K562 (cell line): Measurements from ENCODE around the gene LRRC47. TPM values are rescaled to one million over a fixed set of nuclear protein-coding genes. Genes with fewer than 3 reads are reported as not detected.
A peak's percentile ranks its signal among the peaks of the same experiment; 100 is the strongest.

ENCODE experiments used
- ATF7 ChIP-seq: fragments of 450-650 bp; IDR thresholded peaks from 2 replicates; pipeline ENCODE4 v1.7.1; 2014; ENCODE audit warnings: mild to moderate bottlenecking, moderate library complexity
- BRD4 ChIP-seq: fragments of 200-600 bp; sonication (generic); IDR thresholded peaks from 2 replicates; pipeline ENCODE4 v1.6.1; 2017; ENCODE audit warnings: inconsistent platforms
- CREBBP ChIP-seq: IDR thresholded peaks from one replicate; pipeline ENCODE4 v1.6.1; 2012; ENCODE audit warnings: low read depth, mild to moderate bottlenecking, control low read depth, inconsistent platforms, low read length
- GATA2 ChIP-seq: sonication (generic); formaldehyde crosslinking; IDR thresholded peaks from 2 replicates; pipeline ENCODE4 v1.4.0; 2020; ENCODE audit warnings: mild to moderate bottlenecking, missing genetic modification reagents
- HCFC1 ChIP-seq: IDR thresholded peaks from 2 replicates; pipeline ENCODE4 v1.6.1; 2012; ENCODE audit warnings: low read depth, low read length, improper control_type of control experiment
- KLF13 ChIP-seq: fragments of 450-650 bp; IDR thresholded peaks from 2 replicates; pipeline ENCODE4 v1.6.1; 2016; ENCODE audit warnings: missing genetic modification characterization, low read depth, mild to moderate bottlenecking, missing compliant biosample characterization, moderate library complexity, borderline replicate concordance
- MAFG ChIP-seq: fragments of 450-650 bp; conservative IDR thresholded peaks from 2 replicates; pipeline ENCODE4 v1.6.1; 2016; ENCODE audit warnings: missing genetic modification characterization, missing compliant biosample characterization
- MIER1 ChIP-seq: fragments of 450-650 bp; IDR thresholded peaks from 2 replicates; pipeline ENCODE4 v1.6.1; 2016; ENCODE audit warnings: antibody characterized with exemption, mild to moderate bottlenecking, low read depth
- NRF1 ChIP-seq, 2 experiments: fragments of 450-650 bp; IDR thresholded peaks in 1 of 2; conservative IDR thresholded peaks in 1 of 2; 2 replicates each; pipeline ENCODE4 v1.6.1; 2014; ENCODE audit warnings: mild to moderate bottlenecking in 2 of 2
- POLR3A ChIP-seq: IDR thresholded peaks from 2 replicates; pipeline ENCODE4 v1.6.1; 2011; ENCODE audit warnings: borderline replicate concordance, mild to moderate bottlenecking, moderate library complexity; ENCODE audit not compliant: insufficient read length, insufficient read depth; ENCODE audit errors: extremely low read depth
- SIRT6 ChIP-seq: IDR thresholded peaks from one replicate; pipeline ENCODE4 v1.6.1; 2012; ENCODE audit warnings: low read depth, mild to moderate bottlenecking, control low read depth, inconsistent platforms, low read length, moderate library complexity
- SMARCB1 ChIP-seq: IDR thresholded peaks from 2 replicates; pipeline ENCODE4 v1.6.1; 2011; ENCODE audit warnings: improper control_type of control experiment, low read depth; ENCODE audit not compliant: insufficient read length
- SP1 ChIP-seq: sonication (generic); formaldehyde crosslinking; IDR thresholded peaks from 2 replicates; pipeline ENCODE4 v1.8.1; 2022; ENCODE audit warnings: mild to moderate bottlenecking, missing genetic modification reagents
- TAF9B ChIP-seq: fragments of 450-650 bp; IDR thresholded peaks from 2 replicates; pipeline ENCODE4 v1.6.1; 2018; ENCODE audit warnings: mild to moderate bottlenecking; ENCODE audit not compliant: partially characterized antibody
- ZFPM2 ChIP-seq: fragments of 250-450 bp; sonication (Bioruptor Pico); IDR thresholded peaks from 2 replicates; pipeline ENCODE4 v1.5.1; 2022; ENCODE audit warnings: mild to moderate bottlenecking
- ZNF431 ChIP-seq: sonication (generic); formaldehyde crosslinking; IDR thresholded peaks from 2 replicates; pipeline ENCODE4 v1.8.0; 2022; ENCODE audit warnings: mild to moderate bottlenecking, missing genetic modification reagents
- ZNF511 ChIP-seq: sonication (generic); formaldehyde crosslinking; IDR thresholded peaks from 2 replicates; pipeline ENCODE4 v1.8.0; 2022; ENCODE audit warnings: mild to moderate bottlenecking, missing genetic modification reagents
- polyA plus RNA-seq, 8 experiments: library from polyadenylated mRNA; depleted of rRNA in 4 of 8; stranded (reverse) in 5 of 8; unstranded in 3 of 8; fragments of >200 nt; fragmentation: Nextera tagmentation in 2 of 8; fragmentation: Illumina TruSeq in 1 of 8; extraction: Ambion mirVana in 2 of 8; extraction: Trizol in 1 of 8; gene quantifications; 2 replicates each; pipeline versions ENCODE4 v1.2.1 to v1.2.3, GENCODE V29; 2011 to 2014; ENCODE audit warnings: inconsistent platforms in 1 of 8, missing spikeins in 1 of 8
- total RNA-seq, 7 experiments: library from RNA; depleted of rRNA in 6 of 7; stranded (reverse); fragments of >200 nt in 6 of 7; fragmentation: Illumina TruSeq in 2 of 7; extraction: Trizol in 2 of 7; gene quantifications; 2 replicates each; pipeline versions ENCODE4 v1.2.1 to v1.2.3, GENCODE V29; 2011 to 2021; ENCODE audit warnings: low replicate concordance in 1 of 7
- TF ChIP-seq, protein P1 (sequence below): sonication (generic); formaldehyde crosslinking; IDR thresholded peaks from 2 replicates; pipeline ENCODE4 v1.8.0; 2022; ENCODE audit warnings: missing genetic modification reagents, mild to moderate bottlenecking, borderline replicate concordance
- TF ChIP-seq, protein P2 (sequence below): sonication (generic); formaldehyde crosslinking; IDR thresholded peaks from 2 replicates; pipeline ENCODE4 v1.8.0; 2023; ENCODE audit warnings: mild to moderate bottlenecking, missing genetic modification reagents
- TF ChIP-seq, protein P3 (sequence below): fragments of 450-650 bp; IDR thresholded peaks from 2 replicates; pipeline ENCODE4 v1.7.1; 2018; ENCODE audit warnings: mild to moderate bottlenecking, low read depth; ENCODE audit not compliant: partially characterized antibody

LRRC47 gene
- total and polyA plus RNA-seq, 9 of the 15 experiments (the other 6 are each of a cell fraction or from before 2014, with no cell fraction given): 4.6 to 68.0 (median 35.9) TPM

- TF ChIP-seq, protein P1, sequence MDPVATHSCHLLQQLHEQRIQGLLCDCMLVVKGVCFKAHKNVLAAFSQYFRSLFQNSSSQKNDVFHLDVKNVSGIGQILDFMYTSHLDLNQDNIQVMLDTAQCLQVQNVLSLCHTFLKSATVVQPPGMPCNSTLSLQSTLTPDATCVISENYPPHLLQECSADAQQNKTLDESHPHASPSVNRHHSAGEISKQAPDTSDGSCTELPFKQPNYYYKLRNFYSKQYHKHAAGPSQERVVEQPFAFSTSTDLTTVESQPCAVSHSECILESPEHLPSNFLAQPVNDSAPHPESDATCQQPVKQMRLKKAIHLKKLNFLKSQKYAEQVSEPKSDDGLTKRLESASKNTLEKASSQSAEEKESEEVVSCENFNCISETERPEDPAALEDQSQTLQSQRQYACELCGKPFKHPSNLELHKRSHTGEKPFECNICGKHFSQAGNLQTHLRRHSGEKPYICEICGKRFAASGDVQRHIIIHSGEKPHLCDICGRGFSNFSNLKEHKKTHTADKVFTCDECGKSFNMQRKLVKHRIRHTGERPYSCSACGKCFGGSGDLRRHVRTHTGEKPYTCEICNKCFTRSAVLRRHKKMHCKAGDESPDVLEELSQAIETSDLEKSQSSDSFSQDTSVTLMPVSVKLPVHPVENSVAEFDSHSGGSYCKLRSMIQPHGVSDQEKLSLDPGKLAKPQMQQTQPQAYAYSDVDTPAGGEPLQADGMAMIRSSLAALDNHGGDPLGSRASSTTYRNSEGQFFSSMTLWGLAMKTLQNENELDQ (CRISPR knock-in tag): no peak
- TF ChIP-seq GATA2 (peak; percentile 94), NRF1 (conservative IDR thresholded peaks at IDR 0.05 in 1 of 2, IDR thresholded peaks at IDR 0.05 in 1 of 2) (no peak), SMARCB1 (no peak), ATF7 (0 out of 2 replicates have a peak, but pooled peaks have one; percentile 45), MIER1 (no peak; the same call in 1 of the 2 replicates), TAF9B (no peak), HCFC1 (no peak), POLR3A (no peak), SIRT6 (no peak), SP1 (CRISPR knock-in tag) (peak; percentile 49; the same call in 1 of the 2 replicates), BRD4 (no peak), ZNF431 (CRISPR knock-in tag) (peak; percentile 34; the same call in 1 of the 2 replicates), ZNF511 (no peak), CREBBP (no peak), MAFG (tag) (no peak), KLF13 (tag) (no peak), ZFPM2 (CRISPR knock-in tag) (no peak)
- TF ChIP-seq, protein P2, sequence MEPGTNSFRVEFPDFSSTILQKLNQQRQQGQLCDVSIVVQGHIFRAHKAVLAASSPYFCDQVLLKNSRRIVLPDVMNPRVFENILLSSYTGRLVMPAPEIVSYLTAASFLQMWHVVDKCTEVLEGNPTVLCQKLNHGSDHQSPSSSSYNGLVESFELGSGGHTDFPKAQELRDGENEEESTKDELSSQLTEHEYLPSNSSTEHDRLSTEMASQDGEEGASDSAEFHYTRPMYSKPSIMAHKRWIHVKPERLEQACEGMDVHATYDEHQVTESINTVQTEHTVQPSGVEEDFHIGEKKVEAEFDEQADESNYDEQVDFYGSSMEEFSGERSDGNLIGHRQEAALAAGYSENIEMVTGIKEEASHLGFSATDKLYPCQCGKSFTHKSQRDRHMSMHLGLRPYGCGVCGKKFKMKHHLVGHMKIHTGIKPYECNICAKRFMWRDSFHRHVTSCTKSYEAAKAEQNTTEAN (CRISPR knock-in tag): no peak; the same call in 1 of the 2 replicates
- TF ChIP-seq, protein P3, sequence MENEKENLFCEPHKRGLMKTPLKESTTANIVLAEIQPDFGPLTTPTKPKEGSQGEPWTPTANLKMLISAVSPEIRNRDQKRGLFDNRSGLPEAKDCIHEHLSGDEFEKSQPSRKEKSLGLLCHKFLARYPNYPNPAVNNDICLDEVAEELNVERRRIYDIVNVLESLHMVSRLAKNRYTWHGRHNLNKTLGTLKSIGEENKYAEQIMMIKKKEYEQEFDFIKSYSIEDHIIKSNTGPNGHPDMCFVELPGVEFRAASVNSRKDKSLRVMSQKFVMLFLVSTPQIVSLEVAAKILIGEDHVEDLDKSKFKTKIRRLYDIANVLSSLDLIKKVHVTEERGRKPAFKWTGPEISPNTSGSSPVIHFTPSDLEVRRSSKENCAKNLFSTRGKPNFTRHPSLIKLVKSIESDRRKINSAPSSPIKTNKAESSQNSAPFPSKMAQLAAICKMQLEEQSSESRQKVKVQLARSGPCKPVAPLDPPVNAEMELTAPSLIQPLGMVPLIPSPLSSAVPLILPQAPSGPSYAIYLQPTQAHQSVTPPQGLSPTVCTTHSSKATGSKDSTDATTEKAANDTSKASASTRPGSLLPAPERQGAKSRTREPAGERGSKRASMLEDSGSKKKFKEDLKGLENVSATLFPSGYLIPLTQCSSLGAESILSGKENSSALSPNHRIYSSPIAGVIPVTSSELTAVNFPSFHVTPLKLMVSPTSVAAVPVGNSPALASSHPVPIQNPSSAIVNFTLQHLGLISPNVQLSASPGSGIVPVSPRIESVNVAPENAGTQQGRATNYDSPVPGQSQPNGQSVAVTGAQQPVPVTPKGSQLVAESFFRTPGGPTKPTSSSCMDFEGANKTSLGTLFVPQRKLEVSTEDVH: no peak
These were observed 21.3 kb downstream of the LRRC47 start (continued) for GRCh38 chr1:3774946-3775489.
